Activated naive CD4-positive, alpha-beta T cell treated with anti-CD3 and anti-CD28 coated beads for 36 hours (primary cell): ENCODE measurements around the gene CHSY3. TPM values are rescaled to one million over a fixed set of nuclear protein-coding genes. Genes with fewer than 3 reads are reported as not detected.

Experiments used
- CTCF ChIA-PET: fragments of 350-600 bp; sonication (Branson Sonifier 250); formaldehyde crosslinking; loops from one replicate; lab custom pipeline; 2021; ENCODE audit warnings: antibody characterized with exemption; lab: Charles Lee
- DNase-seq: peaks from one replicate; pipeline ENCODE4 v3.0.0-alpha.2; 2020
- H3K27ac Mint-ChIP-seq: one replicate; pipeline ENCODE4 v1.8.0; 2021; ENCODE audit warnings: mild to moderate bottlenecking, mixed read lengths
- H3K27me3 Mint-ChIP-seq: one replicate; pipeline ENCODE4 v1.8.0; 2021; ENCODE audit warnings: low read depth, mixed read lengths
- H3K36me3 Mint-ChIP-seq: one replicate; pipeline ENCODE4 v1.8.0; 2021; ENCODE audit warnings: low read depth, mixed read lengths
- H3K4me1 Mint-ChIP-seq: one replicate; pipeline ENCODE4 v1.8.0; 2021; ENCODE audit warnings: low read depth, mixed read lengths
- H3K4me3 Mint-ChIP-seq: one replicate; pipeline ENCODE4 v1.8.0; 2021; ENCODE audit warnings: mild to moderate bottlenecking, moderate library complexity, mixed read lengths
- H3K9me3 Mint-ChIP-seq: one replicate; pipeline ENCODE4 v1.8.0; 2021; ENCODE audit warnings: mixed read lengths
- intact Hi-C: fragments of 100-400 bp; cut with micrococcal nuclease; formaldehyde crosslinking; loops from one replicate; pipeline ENCODE4 v1.15.1; 2023
- total RNA-seq, 2 experiments: library from RNA; stranded (reverse); gene quantifications; one replicate each; pipeline ENCODE4 v1.2.3, GENCODE V29; 2021

Gene CHSY3
- total RNA-seq, 2 experiments from 2014 or later, result not detected

GRCh38 chr5:129909225-129909624 is 5.0 kb downstream of the CHSY3 start:
- CTCF ChIA-PET, result no interaction called here
- Mint-ChIP-seq H3K27me3 (peaks cover 23% of the 10 kb centered on the region), H3K4me3 (no peak overlapping the region), H3K4me1 (peaks cover 8% of the 10 kb centered on the region), H3K36me3 (no peaks in the 10 kb centered on the region), H3K9me3 (no peaks in the 10 kb centered on the region), H3K27ac (no peak overlapping the region)
- DNase-seq, result no peak
- intact Hi-C loops, result no loop called here

GRCh38 chr5:129912601-129913255 is 8.5 kb downstream of the CHSY3 start:
- no peaks in the 10 kb centered on the region for H3K36me3 Mint-ChIP-seq
- no peak overlapping the region for H3K4me3 Mint-ChIP-seq
- H3K27ac Mint-ChIP-seq, result no peak overlapping the region
- peaks cover 12% of the 10 kb centered on the region for H3K27me3 Mint-ChIP-seq
- H3K4me1 Mint-ChIP-seq, result no peaks in the 10 kb centered on the region
- CTCF ChIA-PET, result no interaction called here
- intact Hi-C loops, result no loop called here
- H3K9me3 Mint-ChIP-seq, result no peaks in the 10 kb centered on the region
- no peak for DNase-seq

GRCh38 chr5:129915415-129915814 is 11.2 kb downstream of the CHSY3 start:
- H3K4me3 Mint-ChIP-seq, result no peak overlapping the region
- no peaks in the 10 kb centered on the region for H3K9me3 Mint-ChIP-seq
- no peaks in the 10 kb centered on the region for H3K36me3 Mint-ChIP-seq
- no peak overlapping the region for H3K27ac Mint-ChIP-seq
- CTCF ChIA-PET, result no interaction called here
- H3K4me1 Mint-ChIP-seq, result no peaks in the 10 kb centered on the region
- no peak for DNase-seq
- peaks cover 8% of the 10 kb centered on the region for H3K27me3 Mint-ChIP-seq
- intact Hi-C loops, result no loop called here

GRCh38 chr5:129917224-129917623 is 13.0 kb downstream of the CHSY3 start:
- intact Hi-C loops, result no loop called here
- Mint-ChIP-seq H3K4me3 (no peak overlapping the region), H3K9me3 (no peaks in the 10 kb centered on the region), H3K4me1 (no peaks in the 10 kb centered on the region), H3K36me3 (no peaks in the 10 kb centered on the region), H3K27ac (no peak overlapping the region), H3K27me3 (peaks cover 9% of the 10 kb centered on the region)
- no peak for DNase-seq
- CTCF ChIA-PET, result interaction anchor here (0.6 kb wide), 1 partner anchor 13 kb away, joined by 9 read pairs; no protein-coding TSS in a partner anchor

- intact Hi-C loops, result no loop called here
- H3K4me3 Mint-ChIP-seq, result no peak overlapping the region
- H3K36me3 Mint-ChIP-seq, result no peaks in the 10 kb centered on the region
- no peaks in the 10 kb centered on the region for H3K4me1 Mint-ChIP-seq
- H3K27ac Mint-ChIP-seq, result no peak overlapping the region
- DNase-seq, result no peak
- H3K9me3 Mint-ChIP-seq, result no peaks in the 10 kb centered on the region
- CTCF ChIA-PET, result no interaction called here
- peaks cover 2% of the 10 kb centered on the region for H3K27me3 Mint-ChIP-seq
These were observed 16.9 kb downstream of the CHSY3 start for GRCh38 chr5:129921204-129921603.

GRCh38 chr5:129930221-129930620 is 26.0 kb downstream of the CHSY3 start:
- CTCF ChIA-PET, result interaction anchor here (0.7 kb wide), 2 partner anchors 13 to 177 kb away, joined by 6 to 9 read pairs; no protein-coding TSS in a partner anchor
- intact Hi-C loops, result no loop called here
- no peak for DNase-seq
- no peaks in the 10 kb centered on the region for H3K36me3 Mint-ChIP-seq
- no peak overlapping the region for H3K27ac Mint-ChIP-seq
- H3K4me1 Mint-ChIP-seq, result no peaks in the 10 kb centered on the region
- H3K9me3 Mint-ChIP-seq, result no peaks in the 10 kb centered on the region
- H3K27me3 Mint-ChIP-seq, result peaks cover 3% of the 10 kb centered on the region
- no peak overlapping the region for H3K4me3 Mint-ChIP-seq

- H3K9me3 Mint-ChIP-seq, result peaks cover 16% of the 10 kb centered on the region
These were observed 31.4 kb downstream of the CHSY3 start for GRCh38 chr5:129935626-129936025.

GRCh38 chr5:129938077-129938476 is 33.8 kb downstream of the CHSY3 start:
- Mint-ChIP-seq H3K27ac (no peak overlapping the region), H3K9me3 (peaks cover 16% of the 10 kb centered on the region), H3K36me3 (no peaks in the 10 kb centered on the region), H3K27me3 (peaks cover 5% of the 10 kb centered on the region), H3K4me3 (no peak overlapping the region), H3K4me1 (no peaks in the 10 kb centered on the region)
- CTCF ChIA-PET, result no interaction called here
- no peak for DNase-seq
- intact Hi-C loops, result no loop called here

More at GRCh38 chr5:129935626-129936025, 31.4 kb downstream of the CHSY3 start:
- CTCF ChIA-PET, result no interaction called here
- intact Hi-C loops, result no loop called here
- Mint-ChIP-seq H3K4me3 (no peak overlapping the region), H3K4me1 (no peaks in the 10 kb centered on the region), H3K27ac (no peak overlapping the region), H3K36me3 (no peaks in the 10 kb centered on the region), H3K27me3 (peaks cover 6% of the 10 kb centered on the region)
- no peak for DNase-seq

- DNase-seq, result no peak
- Mint-ChIP-seq H3K36me3 (no peaks in the 10 kb centered on the region), H3K4me1 (no peaks in the 10 kb centered on the region), H3K4me3 (no peak overlapping the region), H3K27me3 (peaks cover 6% of the 10 kb centered on the region), H3K27ac (no peak overlapping the region), H3K9me3 (no peaks in the 10 kb centered on the region)
- CTCF ChIA-PET, result interaction anchor here (0.5 kb wide), 1 partner anchor 33 kb away, joined by 4 read pairs; no protein-coding TSS in a partner anchor
- intact Hi-C loops, result no loop called here
These were observed 39.7 kb downstream of the CHSY3 start for GRCh38 chr5:129943936-129944335.

- Mint-ChIP-seq H3K4me1 (no peaks in the 10 kb centered on the region), H3K9me3 (no peaks in the 10 kb centered on the region), H3K27me3 (peaks cover 6% of the 10 kb centered on the region), H3K36me3 (no peaks in the 10 kb centered on the region), H3K4me3 (no peak overlapping the region), H3K27ac (no peak overlapping the region)
- DNase-seq, result no peak
- CTCF ChIA-PET, result no interaction called here
- intact Hi-C loops, result no loop called here
These were observed 40.8 kb downstream of the CHSY3 start for GRCh38 chr5:129945028-129945427.

GRCh38 chr5:129945774-129946270 is 41.6 kb downstream of the CHSY3 start:
- H3K4me3 Mint-ChIP-seq, result no peak overlapping the region
- CTCF ChIA-PET, result no interaction called here
- DNase-seq, result no peak
- peaks cover 6% of the 10 kb centered on the region for H3K27me3 Mint-ChIP-seq
- intact Hi-C loops, result no loop called here
- H3K36me3 Mint-ChIP-seq, result no peaks in the 10 kb centered on the region
- no peak overlapping the region for H3K27ac Mint-ChIP-seq
- no peaks in the 10 kb centered on the region for H3K9me3 Mint-ChIP-seq
- H3K4me1 Mint-ChIP-seq, result no peaks in the 10 kb centered on the region

- intact Hi-C loops, result no loop called here
- Mint-ChIP-seq H3K27me3 (peaks cover 2% of the 10 kb centered on the region), H3K36me3 (no peaks in the 10 kb centered on the region), H3K27ac (no peak overlapping the region), H3K4me3 (no peak overlapping the region), H3K9me3 (peaks cover 14% of the 10 kb centered on the region), H3K4me1 (no peaks in the 10 kb centered on the region)
- CTCF ChIA-PET, result no interaction called here
- no peak for DNase-seq
These were observed 46.8 kb downstream of the CHSY3 start for GRCh38 chr5:129951039-129951438.

GRCh38 chr5:129958581-129958980 is 54.3 kb downstream of the CHSY3 start:
- Mint-ChIP-seq H3K36me3 (no peaks in the 10 kb centered on the region), H3K9me3 (peaks cover 10% of the 10 kb centered on the region), H3K4me3 (no peak overlapping the region), H3K4me1 (no peaks in the 10 kb centered on the region), H3K27ac (no peak overlapping the region), H3K27me3 (peaks cover 4% of the 10 kb centered on the region)
- intact Hi-C loops, result no loop called here
- CTCF ChIA-PET, result no interaction called here
- DNase-seq, result no peak
